GM12874 (cell line): ENCODE data around the gene LHX5.

ENCODE experiments used
- CTCF ChIP-seq: IDR thresholded peaks from 2 replicates; pipeline ENCODE4 v1.5.1; 2011; ENCODE audit warnings: low read depth, mild to moderate bottlenecking, control low read depth, low read length, moderate library complexity; ENCODE audit not compliant: insufficient read depth

LHX5 gene

GRCh38 chr12:113462117-113462774, 9.4 kb downstream of the LHX5 start:
- TF ChIP-seq CTCF, result peak; percentile 92

GRCh38 chr12:113461666-113462065, 10.0 kb downstream of the LHX5 start:
- peak; percentile 44; the same call in 1 of the 2 replicates for TF ChIP-seq CTCF

GRCh38 chr12:113459981-113460380, 11.7 kb downstream of the LHX5 start:
- TF ChIP-seq CTCF, result no peak

- no peak for TF ChIP-seq CTCF
Measured at GRCh38 chr12:113457710-113458109, 14.0 kb downstream of the LHX5 start.

GRCh38 chr12:113457185-113457584, 14.5 kb downstream of the LHX5 start:
- no peak for TF ChIP-seq CTCF

GRCh38 chr12:113456761-113457160, 14.9 kb downstream of the LHX5 start:
- TF ChIP-seq CTCF, result no peak

GRCh38 chr12:113456199-113456598, 15.5 kb downstream of the LHX5 start:
- TF ChIP-seq CTCF, result no peak
